ENCODE measurements around the gene PCNX2.

Gene PCNX2

GRCh38 chr1:233061265-233061664 is 234.3 kb downstream of the PCNX2 start:
- no peak for DNase-seq (ENCODE audit: low spot score)

GRCh38 chr1:233060461-233060994 is 235.0 kb downstream of the PCNX2 start:
- no peak for DNase-seq (ENCODE audit: low spot score)

- no peak for DNase-seq (ENCODE audit: low spot score)
These were observed 237.7 kb downstream of the PCNX2 start for GRCh38 chr1:233057836-233058235.

- DNase-seq (ENCODE audit: low spot score), result no peak
These were observed 239.5 kb downstream of the PCNX2 start for GRCh38 chr1:233055879-233056641.

- DNase-seq (ENCODE audit: low spot score), result no peak
These were observed 249.9 kb downstream of the PCNX2 start for GRCh38 chr1:233045588-233045987.

GRCh38 chr1:233042834-233043233 is 252.7 kb downstream of the PCNX2 start:
- DNase-seq (ENCODE audit: low spot score), result no peak

- DNase-seq (ENCODE audit: low spot score), result no peak
These were observed 255.0 kb downstream of the PCNX2 start for GRCh38 chr1:233040494-233040893.

GRCh38 chr1:233038581-233038980 is 256.9 kb downstream of the PCNX2 start:
- no peak for DNase-seq (ENCODE audit: low spot score)

- no peak for DNase-seq (ENCODE audit: low spot score)
These were observed 257.7 kb downstream of the PCNX2 start for GRCh38 chr1:233037843-233038242.

GRCh38 chr1:233034836-233035235 is 260.7 kb downstream of the PCNX2 start:
- no peak for DNase-seq (ENCODE audit: low spot score)

GRCh38 chr1:233033361-233033760 is 262.2 kb downstream of the PCNX2 start:
- DNase-seq (ENCODE audit: low spot score), result no peak

- DNase-seq (ENCODE audit: low spot score), result no peak
These were observed 262.6 kb downstream of the PCNX2 start for GRCh38 chr1:233032916-233033315.

GRCh38 chr1:233031521-233031920 is 264.0 kb downstream of the PCNX2 start:
- no peak for DNase-seq (ENCODE audit: low spot score)

GRCh38 chr1:233027046-233027445 is 268.5 kb downstream of the PCNX2 start:
- DNase-seq (ENCODE audit: low spot score), result no peak

GRCh38 chr1:233025567-233025966 is 270.0 kb downstream of the PCNX2 start:
- no peak for DNase-seq (ENCODE audit: low spot score)

- no peak for DNase-seq (ENCODE audit: low spot score)
These were observed 270.4 kb downstream of the PCNX2 start for GRCh38 chr1:233025157-233025556.

GRCh38 chr1:233024199-233024598 is 271.3 kb downstream of the PCNX2 start:
- DNase-seq (ENCODE audit: low spot score), result no peak

GRCh38 chr1:233022246-233022645 is 273.3 kb downstream of the PCNX2 start:
- DNase-seq (ENCODE audit: low spot score), result no peak

GRCh38 chr1:233020426-233020825 is 275.1 kb downstream of the PCNX2 start:
- no peak for DNase-seq (ENCODE audit: low spot score)

GRCh38 chr1:233019778-233020325 is 275.7 kb downstream of the PCNX2 start:
- no peak for DNase-seq (ENCODE audit: low spot score)

GRCh38 chr1:233019083-233019482 is 276.4 kb downstream of the PCNX2 start:
- DNase-seq (ENCODE audit: low spot score), result no peak

GRCh38 chr1:233016798-233017197 is 278.7 kb downstream of the PCNX2 start:
- DNase-seq (ENCODE audit: low spot score), result no peak

- no peak for DNase-seq (ENCODE audit: low spot score)
These were observed 279.6 kb downstream of the PCNX2 start for GRCh38 chr1:233015965-233016364.

GRCh38 chr1:233012021-233012420 is 283.5 kb downstream of the PCNX2 start:
- no peak for DNase-seq (ENCODE audit: low spot score)

All from SW480 (cell line).